IPS-18a (cell line): ENCODE results near the gene EHD1.

ENCODE experiments used
- H3K27ac ChIP-seq: one replicate; pipeline ENCODE4 v1.5.1; 2013; ENCODE audit warnings: low read length
- H3K27me3 ChIP-seq: one replicate; pipeline ENCODE4 v1.6.1; 2013; ENCODE audit warnings: mild to moderate bottlenecking, low read length; ENCODE audit not compliant: control insufficient read depth, insufficient read depth
- H3K36me3 ChIP-seq: one replicate; pipeline ENCODE4 v1.6.1; 2013; ENCODE audit warnings: low read depth, low read length; ENCODE audit not compliant: control insufficient read depth
- H3K4me1 ChIP-seq: one replicate; pipeline ENCODE4 v1.6.1; 2013; ENCODE audit warnings: low read depth, low read length; ENCODE audit not compliant: control insufficient read depth
- H3K4me3 ChIP-seq: one replicate; pipeline ENCODE4 v1.5.1; 2013; ENCODE audit warnings: low read length
- H3K9ac ChIP-seq: one replicate; pipeline ENCODE4 v1.6.1; 2013; ENCODE audit warnings: mild to moderate bottlenecking, low read length, moderate library complexity
- H3K9me3 ChIP-seq: one replicate; pipeline ENCODE4 v1.6.1; 2013; ENCODE audit warnings: low read depth, low read length; ENCODE audit not compliant: control insufficient read depth

The EHD1 gene

GRCh38 chr11:64803158-64803845 lies 75.1 kb downstream of the EHD1 start, which contains the start of gene MAP4K2:
MAP4K2 (minus strand) TSS chr11:64803214; CDS start chr11:64803149, 65 bp downstream.
- Histone ChIP-seq H3K27me3 (no peaks in the 10 kb centered on the region), H3K27ac (peak within 1 kb of the TSS; percentile 70), H3K36me3 (peaks cover 5% of the 10 kb centered on the region), H3K4me3 (peak within 1 kb of the TSS; percentile 84), H3K4me1 (peaks cover 7% of the 10 kb centered on the region), H3K9me3 (no peaks in the 10 kb centered on the region), H3K9ac (peak within 1 kb of the TSS; percentile 78)

GRCh38 chr11:64802370-64803157 lies 75.9 kb downstream of the EHD1 start:
- Histone ChIP-seq H3K27ac (no peak overlapping the region), H3K36me3 (peaks cover 5% of the 10 kb centered on the region)

More at GRCh38 chr11:64802370-64803157, 75.9 kb downstream of the EHD1 start:
- H3K27me3 ChIP-seq, result no peaks in the 10 kb centered on the region
- no peaks in the 10 kb centered on the region for H3K9me3 ChIP-seq
- H3K4me3 ChIP-seq, result peak overlapping the region; percentile 54
- H3K4me1 ChIP-seq, result peaks cover 7% of the 10 kb centered on the region
- no peak overlapping the region for H3K9ac ChIP-seq
